Measurements from ENCODE around the gene MYO1H.
"Not testable (repeated sequence)": the region's sequence is repeated elsewhere in the genome, so short reads cannot be mapped to it uniquely, and the experiment has no call there.

MYO1H gene

GRCh38 chr12:109352184-109352583 lies 4.5 kb downstream of the MYO1H start:
- DNase-seq = no peak

GRCh38 chr12:109356577-109356976 lies 8.9 kb downstream of the MYO1H start:
- DNase-seq = no peak

DNA sequence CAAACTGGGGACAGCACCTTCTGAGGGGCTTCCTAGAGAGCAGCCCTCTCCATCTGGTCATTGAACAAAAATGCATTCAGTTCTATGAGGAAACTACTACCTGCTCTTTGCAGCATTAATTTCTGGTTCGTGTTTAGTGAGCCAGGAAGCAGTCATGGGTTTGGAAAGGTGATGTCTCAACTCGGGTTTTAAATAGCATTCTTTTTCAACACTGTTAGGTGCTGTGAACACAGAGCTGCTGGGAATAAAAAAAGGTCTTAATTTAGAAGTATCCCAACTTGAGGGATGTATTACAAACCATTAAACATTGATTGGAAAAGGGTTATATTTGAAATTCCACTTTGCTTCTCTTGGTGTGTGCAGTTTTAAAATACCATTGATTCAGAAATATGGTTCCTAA lies 9.3 kb downstream of the MYO1H start:
- no peak for DNase-seq

DNA sequence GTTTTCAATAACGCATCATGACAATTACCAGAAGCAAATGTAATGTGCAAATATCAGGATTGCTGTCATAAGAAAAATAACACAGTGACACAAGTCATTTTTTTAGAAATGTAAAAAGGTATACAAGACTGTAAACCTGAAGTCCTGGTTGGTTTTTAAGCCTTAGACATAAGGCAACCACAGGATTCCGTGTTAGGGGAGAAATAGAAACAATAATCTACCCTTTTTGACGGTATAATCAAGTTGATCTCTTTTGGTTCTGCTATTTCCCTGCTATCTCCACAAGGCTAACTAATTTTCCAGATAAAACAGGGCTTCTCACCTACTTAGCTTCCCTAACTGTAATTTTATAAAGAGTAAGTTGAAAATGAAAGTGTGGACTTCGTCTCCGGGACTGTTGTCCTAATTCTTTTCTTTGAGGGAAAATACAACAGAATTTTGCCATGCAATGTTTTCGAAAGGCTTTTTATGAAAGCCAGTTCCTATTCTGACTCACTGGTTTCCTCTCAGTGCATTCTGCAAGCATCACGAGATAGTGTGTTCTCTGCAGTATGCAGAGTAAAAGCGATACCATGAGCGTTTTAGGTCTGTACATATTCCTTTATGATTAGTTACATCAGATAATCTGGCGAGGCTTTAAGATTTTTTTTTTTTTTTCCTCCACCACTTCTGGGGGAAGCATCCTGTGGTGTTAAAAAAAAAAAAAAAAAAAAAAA lies 10.6 kb downstream of the MYO1H start:
- DNase-seq = no peak

GRCh38 chr12:109359131-109359690 lies 11.5 kb downstream of the MYO1H start:
- DNase-seq = no peak

DNA sequence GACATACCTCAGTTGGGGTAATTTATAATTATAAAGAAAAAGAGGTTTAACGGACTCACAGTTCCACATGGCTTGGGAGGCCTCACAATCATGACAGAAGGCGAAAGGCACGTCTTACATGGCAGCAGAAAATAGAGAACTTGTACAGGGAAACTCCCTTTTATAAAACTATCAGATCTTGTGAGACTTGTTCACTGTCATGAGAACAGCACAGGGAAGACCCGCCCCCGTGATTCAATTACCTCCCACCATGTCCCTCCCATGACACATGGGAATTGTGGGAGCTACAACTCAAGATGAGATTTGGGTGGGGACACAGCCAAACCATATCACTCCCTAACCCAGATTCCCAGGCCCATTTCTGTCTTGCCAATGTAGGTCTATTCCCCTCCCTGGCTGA lies 22.1 kb downstream of the MYO1H start:
- no peak for DNase-seq

- DNase-seq = no peak
These were observed 29.5 kb downstream of the MYO1H start for GRCh38 chr12:109377139-109377685.

DNA sequence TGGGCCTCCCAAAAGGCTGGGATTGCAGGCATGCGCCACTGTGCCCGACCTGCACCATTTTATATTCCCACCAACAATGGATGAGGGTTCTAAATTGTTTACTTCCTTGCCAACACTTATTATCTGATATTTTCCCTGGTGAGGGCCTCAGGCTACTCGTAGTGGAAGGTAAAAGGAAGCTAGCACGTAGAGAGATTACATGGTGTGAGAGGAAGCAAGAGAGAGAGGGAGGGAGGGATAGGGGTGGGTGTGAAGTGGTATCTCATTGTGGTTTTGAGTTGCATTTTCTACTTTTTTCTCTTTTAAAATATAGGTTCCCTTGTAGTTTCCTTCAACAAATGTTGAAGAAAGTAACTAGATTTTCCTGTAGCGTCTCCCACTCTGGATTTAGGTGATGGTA lies 30.9 kb downstream of the MYO1H start:
- no peak for DNase-seq

- no peak for DNase-seq
These were observed 34.3 kb downstream of the MYO1H start for GRCh38 chr12:109382031-109382430.

- DNase-seq = no peak
These were observed 35.5 kb downstream of the MYO1H start for GRCh38 chr12:109383240-109383639.

GRCh38 chr12:109385339-109386058 lies 37.8 kb downstream of the MYO1H start:
- DNase-seq = peak; percentile 71

- peak; percentile 6 for DNase-seq
These were observed 38.3 kb downstream of the MYO1H start for GRCh38 chr12:109386059-109386433.

- DNase-seq = peak; percentile 21
These were observed 39.9 kb downstream of the MYO1H start for GRCh38 chr12:109387425-109388166.

DNA sequence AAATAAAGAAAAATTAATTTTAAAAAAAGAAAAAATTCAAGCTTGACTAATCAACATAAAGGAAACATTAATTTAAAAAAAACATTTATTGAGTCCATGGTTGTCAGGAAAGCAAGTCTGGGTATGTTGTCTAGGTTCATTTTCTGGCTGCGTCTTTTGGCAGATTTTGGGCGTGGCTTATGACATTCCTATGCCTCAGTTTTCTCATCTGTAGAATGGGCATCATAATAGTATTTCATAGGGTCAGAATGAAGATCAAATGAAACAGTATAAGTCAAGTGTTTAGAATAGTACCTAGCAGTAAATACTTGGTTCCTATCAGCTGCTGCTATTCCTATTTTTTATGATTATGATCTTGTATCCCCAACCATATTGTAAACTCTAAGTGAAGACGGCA lies 40.5 kb downstream of the MYO1H start:
- DNase-seq = no peak

GRCh38 chr12:109389146-109389545 lies 41.4 kb downstream of the MYO1H start:
- DNase-seq = no peak

DNA sequence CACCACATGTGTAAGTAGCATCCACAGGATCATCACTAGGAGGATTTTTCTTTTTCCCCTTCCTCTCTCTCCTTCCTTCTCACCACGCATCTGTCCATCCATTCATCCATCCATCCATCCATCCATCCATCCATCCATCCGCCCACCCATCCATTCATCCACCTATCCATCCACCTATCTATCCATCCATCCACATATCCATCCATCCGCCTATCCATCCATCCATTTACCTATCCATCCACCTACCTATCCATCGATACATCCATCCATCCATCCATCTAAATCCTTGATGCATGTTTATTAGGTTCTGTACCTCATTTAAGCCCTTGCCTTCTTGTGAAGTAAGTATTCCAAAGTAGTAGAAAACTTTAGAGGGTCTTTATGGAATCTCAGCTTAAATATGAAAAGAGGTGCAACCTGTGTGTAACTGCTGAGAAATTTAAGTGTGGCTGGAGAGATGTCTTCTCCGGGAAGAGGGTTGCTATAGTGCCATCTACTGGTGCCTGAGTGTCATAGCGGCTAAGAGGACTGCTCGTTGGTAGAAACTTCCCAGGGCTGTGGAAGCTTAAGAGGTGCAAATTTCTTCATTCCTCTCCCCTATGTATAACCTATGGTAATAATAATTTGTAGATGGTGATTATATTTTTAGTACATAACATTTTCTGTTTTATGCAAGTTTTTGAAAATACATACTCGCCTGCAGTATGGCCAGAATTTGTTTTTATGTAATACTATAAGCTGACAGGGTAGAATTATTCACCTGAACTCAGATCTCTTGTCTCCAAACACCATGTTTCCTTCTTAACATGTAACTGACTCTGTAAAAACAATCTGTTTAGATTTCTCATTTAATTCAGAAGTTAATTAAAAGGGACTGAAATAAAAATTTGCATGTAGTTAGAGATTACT lies 46.0 kb downstream of the MYO1H start:
- DNase-seq = peak; percentile 33

DNA sequence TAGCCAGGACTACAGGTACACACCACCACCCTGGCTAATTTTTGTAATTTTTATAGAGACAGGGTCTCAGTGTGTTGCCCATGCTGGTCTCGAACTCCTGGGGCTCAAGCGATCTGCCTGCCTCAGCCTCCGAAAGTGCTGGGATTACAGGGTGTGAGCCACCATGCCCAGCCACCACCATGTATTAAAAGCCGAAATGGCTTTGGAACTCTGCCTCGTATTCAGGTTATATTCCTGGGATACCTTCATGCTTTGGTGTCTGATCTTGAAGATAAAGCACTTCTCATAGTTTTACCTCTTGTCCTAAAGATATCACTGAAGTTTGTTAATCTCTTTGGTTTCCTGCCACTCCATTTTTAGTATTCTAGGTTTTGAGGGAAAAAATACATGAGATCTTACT lies 47.2 kb downstream of the MYO1H start:
- DNase-seq = no peak

DNA sequence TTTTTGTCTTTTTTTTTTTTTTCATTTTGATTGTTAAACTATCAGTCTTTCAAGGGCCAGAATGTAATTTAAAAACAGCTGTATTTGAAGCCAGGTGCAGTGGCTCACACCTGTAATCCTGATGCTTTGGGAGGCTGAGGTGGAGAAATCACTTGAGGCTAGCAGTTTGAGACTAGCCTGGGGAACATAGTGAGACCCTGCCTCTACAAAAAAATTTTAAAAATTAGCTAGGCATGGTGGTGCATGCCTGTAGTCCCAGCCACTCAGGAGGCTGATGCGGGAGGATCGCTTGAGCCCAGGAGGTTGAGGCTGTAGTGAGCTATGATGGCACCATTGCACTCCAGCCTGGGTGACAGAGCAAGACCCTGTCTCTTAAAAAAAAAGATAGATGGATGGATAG lies 57.1 kb downstream of the MYO1H start:
- not testable (repeated sequence) for DNase-seq

DNA sequence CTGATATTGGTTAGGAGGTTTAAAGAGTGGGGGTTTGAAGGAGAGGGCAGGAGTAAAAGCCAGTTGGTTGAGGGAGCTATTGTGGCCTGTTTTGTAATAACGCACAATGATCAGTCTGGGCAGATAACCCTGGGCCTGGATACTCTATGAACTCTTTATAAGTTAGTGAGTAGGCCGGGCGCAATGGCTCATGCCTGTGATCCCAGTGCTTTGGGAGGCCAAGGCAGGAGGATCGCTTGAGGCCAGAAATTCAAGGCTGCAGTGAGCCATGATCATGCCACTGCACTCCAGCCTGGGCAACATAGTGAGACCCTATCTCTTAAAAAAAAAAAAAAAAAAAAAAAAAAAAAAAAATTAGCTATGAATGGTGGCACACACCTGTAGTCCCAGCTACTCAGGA lies 58.4 kb downstream of the MYO1H start:
- not testable (repeated sequence) for DNase-seq

GRCh38 chr12:109418848-109419480 lies 71.3 kb downstream of the MYO1H start:
- no peak for DNase-seq

DNA sequence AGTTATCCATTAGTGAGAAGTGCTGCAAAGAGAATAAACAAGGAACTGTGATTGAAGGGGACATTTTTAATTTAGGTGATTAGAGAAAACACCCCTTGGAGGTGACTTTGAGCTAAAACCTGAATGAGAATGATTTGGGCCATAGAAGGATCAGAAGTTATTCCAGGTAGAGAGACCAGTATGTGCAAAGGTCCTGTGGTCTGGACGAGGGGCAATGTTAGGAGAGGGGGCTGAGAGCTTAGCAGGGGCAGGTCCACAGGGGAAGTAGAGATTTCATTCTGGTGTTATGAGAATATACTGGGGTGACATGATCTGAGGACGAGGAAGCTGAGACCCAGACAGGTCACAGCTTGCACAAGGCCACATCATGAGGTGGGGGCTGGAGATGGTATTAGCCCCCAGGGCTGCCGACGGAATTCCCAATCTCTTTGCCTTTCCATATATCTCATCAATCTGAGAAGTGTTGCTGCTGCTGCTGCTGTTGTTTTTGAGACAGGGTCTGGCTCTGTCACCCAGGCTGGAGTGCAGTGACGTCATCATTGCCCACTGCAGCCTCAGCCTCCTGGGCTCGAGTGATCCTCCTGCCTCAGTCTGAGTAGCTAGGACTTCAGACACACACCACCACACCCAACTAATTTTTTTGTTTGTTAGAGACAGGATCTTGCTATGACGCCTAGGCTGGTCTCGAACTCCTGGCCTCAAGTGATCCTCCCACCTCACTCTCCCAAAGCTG lies 73.8 kb downstream of the MYO1H start:
- DNase-seq = no peak

All from NCI-H748 treated with DMSO at 0.1 percent for 48 hours (cell line).